Keratinocyte (primary cell): ENCODE data around the gene CIBAR2. TPM values are rescaled to one million over a fixed set of nuclear protein-coding genes. Genes with fewer than 3 reads are reported as not detected.

Experiments used
- DNase-seq: peaks from one replicate; pipeline ENCODE4 v3.0.0-alpha.2; 2011; ENCODE audit warnings: low read depth, missing footprints, low spot score
- FAIRE-seq: peaks from 2 replicates; lab custom pipeline; 2011; peaks lifted over from hg19 to GRCh38; lab: Jason Lieb, UNC
- H2AFZ ChIP-seq: 2 replicates; pipeline ENCODE4 v1.6.0; 2012; ENCODE audit warnings: low read length, control low read depth, inconsistent platforms; ENCODE audit not compliant: control insufficient read depth
- H3K27ac ChIP-seq: 2 replicates; pipeline ENCODE4 v1.5.1; 2011; ENCODE audit warnings: low read length; ENCODE audit not compliant: control insufficient read depth, insufficient read depth
- H3K27me3 ChIP-seq: 3 replicates; pipeline ENCODE4 v1.6.0; 2011; ENCODE audit warnings: low read length; ENCODE audit not compliant: control insufficient read depth, insufficient read depth; ENCODE audit errors: extremely low read depth
- H3K36me3 ChIP-seq, 2 experiments: 2 replicates in 1 of 2; 3 replicates in 1 of 2; pipeline ENCODE4 v1.5.1; 2011; ENCODE audit warnings: low read length in 2 of 2, mild to moderate bottlenecking in 1 of 2; ENCODE audit not compliant: control insufficient read depth in 2 of 2, insufficient read depth in 2 of 2; ENCODE audit errors: extremely low read depth in 1 of 2
- H3K4me1 ChIP-seq: 3 replicates; pipeline ENCODE4 v1.5.1; 2011; ENCODE audit warnings: low read length; ENCODE audit not compliant: control insufficient read depth, insufficient read depth; ENCODE audit errors: extremely low read depth
- H3K4me2 ChIP-seq: 3 replicates; pipeline ENCODE4 v1.6.0; 2011; ENCODE audit warnings: low read depth, low read length; ENCODE audit not compliant: control insufficient read depth, insufficient read depth; ENCODE audit errors: extremely low read depth
- H3K4me3 ChIP-seq, 3 experiments: fragments of 200-600 bp in 1 of 3; sonication (generic) in 1 of 3; 2 replicates in 2 of 3; 3 replicates in 1 of 3; pipeline ENCODE4 v1.5.1; 2011 to 2016; ENCODE audit warnings: low read length in 3 of 3, mild to moderate bottlenecking in 3 of 3, control low read depth in 2 of 3, inconsistent platforms in 1 of 3, low read depth in 1 of 3, mixed read lengths in 1 of 3, mixed run types in 1 of 3, moderate library complexity in 1 of 3; ENCODE audit not compliant: control insufficient read depth in 2 of 3, insufficient read depth in 2 of 3; ENCODE audit errors: extremely low read depth in 1 of 3
- H3K79me2 ChIP-seq: 2 replicates; pipeline ENCODE4 v1.6.0; 2012; ENCODE audit warnings: low read length; ENCODE audit not compliant: control insufficient read depth, insufficient read depth
- H3K9ac ChIP-seq: 3 replicates; pipeline ENCODE4 v1.6.0; 2011; ENCODE audit warnings: low read length; ENCODE audit not compliant: control insufficient read depth, insufficient read depth; ENCODE audit errors: extremely low read depth
- H3K9me1 ChIP-seq: 3 replicates; pipeline ENCODE4 v1.6.0; 2011; ENCODE audit warnings: low read length; ENCODE audit not compliant: control insufficient read depth, insufficient read depth; ENCODE audit errors: extremely low read depth
- H3K9me3 ChIP-seq: 2 replicates; pipeline ENCODE4 v1.5.1; 2012; ENCODE audit warnings: low read depth, low read length; ENCODE audit not compliant: control insufficient read depth
- H4K20me1 ChIP-seq: 3 replicates; pipeline ENCODE4 v1.6.0; 2011; ENCODE audit warnings: low read length; ENCODE audit not compliant: control insufficient read depth, insufficient read depth; ENCODE audit errors: extremely low read depth
- CTCF ChIP-seq, 3 experiments: IDR thresholded peaks in 1 of 3; conservative IDR thresholded peaks in 1 of 3; optimal IDR thresholded peaks in 1 of 3; 2 replicates in 2 of 3; 3 replicates in 1 of 3; pipeline versions ENCODE3 to v1.5.1; 2011; ENCODE audit warnings: low read length in 3 of 3, mild to moderate bottlenecking in 3 of 3, moderate library complexity in 2 of 3, control low read depth in 1 of 3, inconsistent platforms in 1 of 3; ENCODE audit not compliant: insufficient read depth in 2 of 3; ENCODE audit errors: extremely low read depth in 1 of 3
- EZH2 ChIP-seq: IDR thresholded peaks from one replicate; pipeline ENCODE4 v1.6.1; 2012; ENCODE audit warnings: inconsistent platforms, mild to moderate bottlenecking, low read length, moderate library complexity
- dilution Hi-C: fragments of 300-500 bp; cut with MboI; formaldehyde crosslinking; loops from one replicate; pipeline ENCODE4 v1.7.0; 2020; ENCODE audit warnings: low sequenced_read_pairs; ENCODE audit not compliant: extremely low pct_ligation_motif_present
- polyA plus RNA-seq, 5 experiments: library from polyadenylated mRNA; depleted of rRNA in 3 of 5; stranded (reverse) in 3 of 5; stranded (forward) in 1 of 5; unstranded in 1 of 5; fragments of >200 nt; gene quantifications; 1 replicate in 1 of 5; 2 replicates in 3 of 5; 3 replicates in 1 of 5; pipeline versions ENCODE4 v1.2.1 to v1.2.3, GENCODE V29; 2011 to 2012; ENCODE audit warnings: missing spikeins in 2 of 5, low read depth in 1 of 5, low replicate concordance in 1 of 5

The CIBAR2 gene
- polyA plus RNA-seq, 1 donor (not counting 4 experiments of a cell fraction or from before 2014, with no cell fraction given): not detected

- no peaks in the 10 kb centered on the region for H3K79me2 ChIP-seq
- H3K4me1 ChIP-seq: peaks cover 12% of the 10 kb centered on the region
- no peak overlapping the region for H3K27ac ChIP-seq
- no peaks in the 10 kb centered on the region for H3K9me3 ChIP-seq
- H3K36me3 ChIP-seq: no peaks in the 10 kb centered on the region
- TF ChIP-seq EZH2 (no peak), CTCF (optimal IDR thresholded peaks at IDR 0.05 in 1 of 3, IDR thresholded peaks at IDR 0.05 in 1 of 3, conservative IDR thresholded peaks at IDR 0.05 in 1 of 3; ENCODE audit: extremely low read depth in 1 of 3, insufficient read depth in 2 of 3, low read length in 3 of 3) (no peak)
- H3K27me3 ChIP-seq: peaks cover 9% of the 10 kb centered on the region
- no peak for FAIRE-seq
- no peaks in the 10 kb centered on the region for H4K20me1 ChIP-seq
- H3K9ac ChIP-seq: no peak overlapping the region
- H3K4me3 ChIP-seq: no peak overlapping the region
- no peak overlapping the region for H3K4me2 ChIP-seq
- no peak overlapping the region for H2AFZ ChIP-seq
- H3K9me1 ChIP-seq: no peaks in the 10 kb centered on the region
- dilution Hi-C loops: no loop called here
- DNase-seq: no peak
Observed at GRCh38 chr16:85156440-85156839, 44.2 kb upstream of the CIBAR2 start.

GRCh38 chr16:85153656-85154091, 41.4 kb upstream of the CIBAR2 start:
- dilution Hi-C loops: no loop called here

More at GRCh38 chr16:85153656-85154091, 41.4 kb upstream of the CIBAR2 start:
- H3K27ac ChIP-seq: no peak overlapping the region
- H3K9ac ChIP-seq: no peak overlapping the region
- DNase-seq: no peak
- no peaks in the 10 kb centered on the region for H3K9me3 ChIP-seq
- H3K4me1 ChIP-seq: peaks cover 18% of the 10 kb centered on the region
- H4K20me1 ChIP-seq: no peaks in the 10 kb centered on the region
- no peak overlapping the region for H2AFZ ChIP-seq
- H3K4me3 ChIP-seq: no peak overlapping the region
- no peak for TF ChIP-seq EZH2
- TF ChIP-seq CTCF (optimal IDR thresholded peaks at IDR 0.05 in 1 of 3, IDR thresholded peaks at IDR 0.05 in 1 of 3, conservative IDR thresholded peaks at IDR 0.05 in 1 of 3; ENCODE audit: extremely low read depth in 1 of 3, insufficient read depth in 2 of 3, low read length in 3 of 3): no peak
- H3K79me2 ChIP-seq: no peaks in the 10 kb centered on the region
- no peak for FAIRE-seq
- peaks cover 16% of the 10 kb centered on the region for H3K27me3 ChIP-seq
- H3K36me3 ChIP-seq: no peaks in the 10 kb centered on the region
- H3K9me1 ChIP-seq: no peaks in the 10 kb centered on the region
- H3K4me2 ChIP-seq: no peak overlapping the region
